Neural progenitor cell (in vitro differentiated cells): ENCODE data around the gene FAM98A.

ENCODE experiments used
- CTCF ChIP-seq: fragments of 200-600 bp; sonication (generic); IDR thresholded peaks from 2 replicates; pipeline ENCODE4 v1.5.1; 2017; ENCODE audit warnings: antibody characterized with exemption, mild to moderate bottlenecking
- EZH2phosphoT487 ChIP-seq: fragments of 200-600 bp; sonication (generic); IDR thresholded peaks from 2 replicates; pipeline ENCODE4 v1.6.1; 2017; ENCODE audit warnings: antibody characterized with exemption

- TF ChIP-seq CTCF (no peak), EZH2phosphoT487 (no peak)
Measured at GRCh38 chr2:33644215-33644614, 45.1 kb upstream of the FAM98A start.
